GM18519 (cell line): Measurements from ENCODE around the gene DENND4A.
A peak's percentile ranks its signal among the peaks of the same experiment; 100 is the strongest.

Experiments
- ATAC-seq: cut with Tn5 transposase; IDR thresholded peaks from one replicate; pipeline ENCODE4 v1.9.1; 2021; ENCODE audit warnings: mild to moderate bottlenecking, moderate library complexity; ENCODE audit not compliant: unreplicated experiment, low FRiP score

Gene DENND4A

GRCh38 chr15:65610871-65611718 is 181.0 kb downstream of the DENND4A start, which contains the start of gene INTS14:
INTS14 (minus strand) TSS chr15:65611131; CDS start chr15:65607380, 3,751 bp downstream.
- ATAC-seq = peak; percentile 81
